NK-92 (cell line): ENCODE measurements around the gene IRF8.
"Not testable (repeated sequence)": the region's sequence is repeated elsewhere in the genome, so short reads cannot be mapped to it uniquely, and the experiment has no call there.

ENCODE experiments used
- DNase-seq: peaks from one replicate; lab custom pipeline; 2025; ENCODE audit not compliant: unreplicated experiment; lab: John Stamatoyannopoulos, UW

The IRF8 gene

DNA sequence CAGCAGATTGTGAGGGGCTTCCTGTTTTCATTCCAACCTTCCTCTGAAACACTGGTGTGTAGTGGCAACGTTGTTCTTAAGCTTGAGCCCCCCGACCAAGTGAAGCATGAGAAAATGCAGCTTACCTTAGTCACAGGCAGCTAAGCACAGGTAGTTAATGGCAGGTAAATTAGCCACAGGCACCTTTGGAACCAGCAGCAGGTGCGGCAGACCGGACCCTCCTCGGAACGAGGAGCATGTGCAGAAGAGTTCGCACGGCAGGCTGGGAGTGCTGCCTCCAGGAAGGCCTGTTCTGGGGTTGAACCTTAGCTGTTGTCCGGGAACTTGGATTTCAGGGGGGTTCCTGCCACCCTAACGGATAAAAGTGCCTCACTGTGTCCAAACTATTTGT, 7.2 kb upstream of the IRF8 start:
- no peak for DNase-seq

DNA sequence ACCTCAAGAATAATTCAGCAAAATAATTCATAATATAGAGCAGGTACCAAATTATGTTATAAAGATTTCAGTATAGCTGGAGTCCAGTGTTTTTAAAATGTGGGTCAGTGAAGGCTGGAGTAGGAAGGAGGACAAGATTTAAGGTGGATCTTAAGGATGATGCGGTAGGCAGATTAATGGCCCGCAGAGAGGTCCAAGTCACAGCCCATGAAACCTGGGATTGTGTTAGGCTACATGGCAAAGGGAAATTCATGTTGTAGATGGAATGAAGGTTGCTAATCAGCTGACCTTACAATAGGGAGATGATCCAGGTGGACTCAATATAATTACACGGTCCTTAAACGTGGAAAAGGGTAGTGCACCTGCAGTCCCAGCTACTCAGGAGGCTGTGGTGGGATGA, 6.2 kb upstream of the IRF8 start:
- DNase-seq: no peak

GRCh38 chr16:85894266-85894665, 4.7 kb upstream of the IRF8 start:
- DNase-seq: no peak

DNA sequence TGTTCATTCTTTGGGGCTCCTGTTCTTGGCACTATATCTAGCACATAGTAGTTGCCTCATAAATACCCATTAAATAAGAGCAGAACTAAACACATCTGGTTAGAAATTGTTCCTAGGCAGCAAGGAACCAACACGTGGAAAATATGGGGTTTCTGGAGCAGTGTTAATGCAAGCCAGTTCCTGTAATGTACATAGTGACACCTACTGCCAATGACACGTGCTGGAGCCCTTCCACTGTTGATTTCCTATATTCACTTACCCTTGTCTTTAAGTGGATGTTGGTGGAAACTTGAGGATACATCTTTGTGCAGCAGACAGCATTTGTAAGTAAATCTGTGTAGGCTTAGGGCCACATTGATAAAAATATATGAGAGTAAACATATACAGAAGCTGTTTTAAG, 1.6 kb upstream of the IRF8 start:
- DNase-seq: no peak

GRCh38 chr16:85899444-85899843, 482 bp downstream of the IRF8 start:
- DNase-seq: no peak

- no peak for DNase-seq
Measured at GRCh38 chr16:85900027-85900792, 1.2 kb downstream of the IRF8 start.

- no peak for DNase-seq
Measured at GRCh38 chr16:85901110-85901509, 2.1 kb downstream of the IRF8 start.

DNA sequence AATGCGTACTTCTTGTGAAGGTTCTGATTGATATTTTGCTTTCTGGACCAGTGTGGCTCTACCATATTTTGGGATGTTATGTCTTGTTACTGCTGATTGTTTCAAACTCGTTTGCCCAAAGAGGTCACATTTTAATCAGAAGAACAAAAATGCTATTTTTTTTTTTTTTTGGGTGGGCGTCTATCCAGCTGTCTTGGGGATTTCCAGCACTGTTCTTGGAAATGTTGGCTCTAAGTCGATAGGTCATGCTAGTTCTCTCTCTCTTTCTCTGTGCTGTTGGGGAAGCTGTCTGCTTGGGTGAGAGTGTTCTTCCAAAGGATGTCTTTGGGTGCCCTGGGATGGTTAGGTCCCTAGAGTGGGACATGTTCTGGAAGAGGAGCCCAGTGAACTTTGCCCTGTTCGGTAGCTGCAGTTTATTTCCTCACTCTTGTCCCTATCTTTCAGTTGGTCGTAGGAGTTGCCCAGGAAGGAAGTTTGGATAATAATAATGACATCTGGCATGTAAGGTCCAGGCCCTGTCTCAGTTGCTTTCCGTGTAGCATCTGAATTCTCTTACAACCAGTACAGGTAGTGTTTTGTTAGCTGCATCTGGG, 2.9 kb downstream of the IRF8 start:
- no peak for DNase-seq

DNA sequence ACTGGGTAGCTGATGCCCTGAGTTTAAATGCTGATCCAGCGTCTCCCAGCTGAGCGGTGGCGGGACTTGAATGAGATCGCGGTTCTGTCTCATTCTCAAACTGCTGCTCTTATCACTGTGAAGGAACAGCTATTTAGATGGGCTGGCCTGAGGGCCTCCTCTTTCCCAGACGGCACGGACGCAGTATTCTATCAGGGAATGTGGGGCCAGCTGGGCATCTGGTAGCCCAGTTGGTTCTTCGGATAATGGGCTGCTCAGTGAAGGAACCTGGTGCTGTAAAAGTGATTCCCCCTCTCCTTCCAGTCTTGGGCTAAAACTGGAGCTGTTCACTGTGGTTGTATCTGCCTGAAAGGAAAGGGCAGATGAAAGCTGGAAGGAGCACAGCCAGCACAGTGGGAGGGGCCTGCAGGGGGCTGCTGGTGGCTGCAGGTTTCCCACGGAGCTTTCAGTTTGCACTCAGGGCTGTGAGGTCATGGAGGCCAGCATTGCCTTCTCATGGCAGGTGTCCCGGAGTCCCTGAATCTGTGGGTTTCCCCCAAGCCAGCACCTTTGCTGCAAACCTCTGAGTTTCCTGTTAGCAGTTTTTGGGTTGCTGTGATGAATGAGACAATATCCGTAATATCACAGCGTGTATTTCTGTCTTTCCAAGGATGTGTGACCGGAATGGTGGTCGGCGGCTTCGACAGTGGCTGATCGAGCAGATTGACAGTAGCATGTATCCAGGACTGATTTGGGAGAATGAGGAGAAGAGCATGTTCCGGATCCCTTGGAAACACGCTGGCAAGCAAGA, 3.6 kb downstream of the IRF8 start:
- DNase-seq: no peak

DNA sequence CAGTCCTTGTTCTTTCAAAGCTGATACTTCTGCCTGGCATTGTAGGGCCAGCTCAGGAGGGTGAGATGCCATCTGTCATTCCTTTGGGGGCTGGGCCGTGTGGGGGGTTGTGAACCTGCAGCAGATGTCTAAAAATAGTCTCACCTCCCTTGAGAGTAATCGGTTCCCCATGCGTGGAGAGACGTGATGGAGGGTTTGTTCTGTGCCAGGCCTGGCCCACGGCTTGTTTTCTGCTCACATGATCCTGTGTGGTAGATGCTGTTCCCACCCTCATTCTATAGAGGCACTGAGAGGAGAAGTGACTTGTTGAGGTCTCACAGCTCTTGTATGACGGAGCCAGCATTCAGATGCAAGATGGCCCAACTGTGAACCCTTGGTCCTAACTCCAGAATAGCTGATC, 4.6 kb downstream of the IRF8 start:
- DNase-seq: no peak

DNA sequence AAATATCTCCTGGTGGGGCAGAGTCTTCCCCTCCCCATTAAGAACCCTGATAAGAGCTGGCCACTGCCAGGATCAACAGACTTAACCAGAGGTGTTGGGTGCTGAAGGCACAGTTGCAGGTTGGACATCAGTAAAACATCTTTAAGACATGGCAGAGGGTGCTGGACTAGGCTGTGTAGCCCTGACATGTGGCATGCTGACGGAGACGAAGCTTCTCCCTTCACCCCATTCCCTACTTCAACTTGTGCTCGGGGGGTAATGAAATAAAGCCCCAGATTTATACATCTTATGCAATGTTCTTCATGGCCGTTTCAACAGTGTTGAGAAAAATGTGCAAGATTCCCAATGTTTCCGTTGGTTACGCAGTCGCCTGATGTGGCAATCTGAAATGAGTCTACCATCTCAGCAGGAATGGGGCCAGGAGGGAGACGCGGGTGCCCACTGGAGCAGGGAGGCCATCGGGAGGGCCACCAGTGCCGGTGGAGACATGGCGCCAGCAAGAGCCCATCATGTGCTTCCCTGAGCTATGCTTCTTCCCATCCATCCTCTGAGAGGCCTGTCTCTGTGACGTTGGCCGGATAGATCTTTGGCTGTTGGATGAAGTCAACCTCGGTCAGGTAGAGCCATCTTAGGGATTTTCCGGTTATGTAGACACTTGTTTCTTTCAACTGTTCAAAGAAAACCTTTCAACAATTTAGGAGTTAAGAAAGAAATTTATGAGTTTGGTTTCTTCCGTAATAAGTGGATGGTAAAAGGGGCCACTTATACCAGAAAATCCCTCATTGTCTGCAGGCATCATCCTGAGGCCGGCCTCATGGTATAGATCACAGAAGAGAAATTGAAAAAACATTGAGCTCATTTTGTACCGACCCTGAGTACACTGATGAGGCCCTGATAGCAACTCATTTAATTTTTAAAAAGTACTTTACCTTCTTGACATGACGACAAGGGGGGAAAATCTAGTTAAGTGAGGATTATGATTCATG, 6.4 kb downstream of the IRF8 start:
- DNase-seq: no peak

DNA sequence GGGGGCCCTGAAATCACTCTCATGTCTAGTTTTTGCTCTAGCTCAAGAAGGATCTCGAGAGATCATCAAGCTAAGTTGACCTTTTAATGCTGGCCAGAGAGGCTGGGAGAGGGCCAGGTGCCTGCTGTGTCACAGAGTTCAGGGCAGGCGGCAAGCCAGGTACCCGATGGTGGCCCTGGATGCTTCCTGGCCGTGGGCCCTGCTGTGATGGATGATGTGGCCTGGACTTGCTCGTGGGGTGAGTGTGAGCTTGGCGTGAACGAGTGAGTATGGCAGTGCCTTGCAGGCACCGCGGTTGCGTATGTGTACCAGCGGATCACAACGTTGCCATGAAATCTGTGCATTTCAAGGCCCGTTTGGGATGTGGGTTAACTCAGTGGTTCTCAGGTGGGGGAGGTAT, 7.4 kb downstream of the IRF8 start:
- no peak for DNase-seq

DNA sequence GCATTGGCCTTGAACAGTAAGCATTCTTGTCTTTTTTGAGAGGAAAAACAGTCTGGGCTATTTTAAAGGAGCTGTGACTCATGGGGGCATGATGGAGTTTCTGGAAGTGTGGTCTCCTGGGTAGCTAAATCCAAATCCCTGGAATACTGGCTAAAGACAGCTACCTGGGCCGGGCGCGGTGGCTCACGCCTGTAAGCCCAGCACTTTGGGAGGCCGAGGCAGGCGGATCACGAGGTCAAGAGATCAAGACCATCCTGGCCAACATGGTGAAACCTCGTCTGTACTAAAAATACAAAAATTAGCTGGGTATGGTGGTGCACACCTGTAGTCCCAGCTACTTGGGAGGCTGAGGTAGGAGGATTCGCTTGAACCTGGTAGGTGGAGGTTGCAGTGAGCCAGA, 8.3 kb downstream of the IRF8 start:
- not testable (repeated sequence) for DNase-seq

GRCh38 chr16:85908444-85908843, 9.5 kb downstream of the IRF8 start:
- DNase-seq: no peak

DNA sequence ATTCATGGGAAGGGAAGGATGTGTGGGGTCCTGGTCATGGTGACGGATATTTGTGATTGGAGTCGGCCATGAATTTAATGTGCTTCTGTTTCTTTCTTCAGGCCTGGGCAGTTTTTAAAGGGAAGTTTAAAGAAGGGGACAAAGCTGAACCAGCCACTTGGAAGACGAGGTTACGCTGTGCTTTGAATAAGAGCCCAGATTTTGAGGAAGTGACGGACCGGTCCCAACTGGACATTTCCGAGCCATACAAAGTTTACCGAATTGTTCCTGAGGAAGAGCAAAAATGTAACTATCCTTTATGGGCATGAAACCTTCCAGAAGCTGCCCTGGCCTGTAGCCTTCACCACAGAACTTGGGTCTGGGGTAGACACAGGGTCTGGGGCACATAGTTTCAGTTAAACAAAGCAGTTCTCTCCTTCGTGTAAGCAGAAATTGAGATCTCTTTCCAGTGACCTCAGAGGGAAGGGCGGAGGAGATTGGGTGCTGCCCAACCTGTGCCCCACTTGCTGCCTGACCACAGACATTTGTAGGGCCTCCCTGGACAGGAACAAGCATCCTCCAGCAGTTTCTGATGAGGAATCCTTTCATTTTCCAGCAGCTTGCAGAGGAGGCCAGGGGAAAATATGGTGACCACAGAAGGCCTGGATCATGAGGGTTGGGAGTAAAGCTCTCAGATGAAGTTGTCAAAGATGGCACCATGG, 10.1 kb downstream of the IRF8 start:
- no peak for DNase-seq

DNA sequence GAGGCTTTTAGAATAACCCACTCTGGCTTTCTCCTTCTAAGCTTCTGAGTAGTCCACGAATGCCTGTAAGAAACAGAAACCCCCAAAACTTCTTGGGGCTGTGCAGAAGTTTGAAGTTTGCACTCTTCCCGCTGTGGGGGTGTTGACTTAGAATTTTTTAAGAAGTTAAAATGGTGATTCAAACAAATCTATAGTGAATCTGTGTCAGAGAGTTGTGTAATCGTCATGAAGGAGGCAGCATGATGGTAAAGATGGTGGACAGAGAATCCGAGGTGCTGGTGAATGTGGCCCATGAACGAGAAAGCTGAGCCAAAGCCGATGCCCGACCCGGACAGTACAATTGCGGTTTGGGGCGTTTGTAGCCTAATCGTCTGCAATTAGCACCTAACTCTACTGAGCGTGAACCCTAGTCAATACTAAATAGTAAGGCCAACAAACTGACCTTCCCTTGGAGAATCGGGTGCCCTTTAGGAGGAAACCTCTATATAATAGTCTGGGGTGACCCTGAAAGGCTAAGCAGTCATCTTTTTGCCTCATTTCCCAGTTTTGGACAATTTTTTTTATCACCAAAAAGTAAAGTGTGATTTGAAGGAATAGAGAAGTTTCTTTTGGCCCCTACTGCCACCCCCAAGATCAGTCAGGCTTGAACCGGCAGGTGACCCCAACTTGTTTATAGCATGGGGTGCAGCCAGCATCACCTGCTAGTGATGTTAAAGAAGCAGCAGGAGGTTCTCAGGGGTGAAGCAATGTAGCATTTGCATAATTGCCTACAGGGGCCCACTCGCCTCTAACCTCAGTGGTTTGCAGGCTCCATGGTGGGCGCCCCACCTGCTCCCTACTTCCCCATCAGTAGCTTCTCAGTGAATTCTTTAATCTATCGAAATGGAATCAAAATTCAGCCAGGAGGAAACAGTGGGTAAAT, 11.2 kb downstream of the IRF8 start:
- no peak for DNase-seq

DNA sequence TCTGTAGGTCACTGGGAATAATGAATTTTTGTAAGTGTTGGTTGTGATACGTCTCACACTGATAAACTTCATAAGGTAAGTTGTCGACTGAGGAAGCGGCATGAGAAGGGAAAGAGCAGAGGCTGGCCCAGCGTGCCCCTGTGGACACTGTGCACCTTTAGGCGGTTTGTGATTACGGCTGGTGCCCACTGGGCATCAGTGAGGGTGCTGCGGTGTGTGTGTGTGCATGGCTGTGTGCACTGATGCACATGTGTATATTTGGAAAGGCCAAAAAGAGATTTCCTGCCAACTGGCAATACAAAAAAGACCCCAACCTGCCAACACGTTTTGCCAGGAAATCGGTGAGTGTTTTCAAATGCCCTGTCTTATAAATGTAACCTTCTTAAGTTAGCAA, 11.9 kb downstream of the IRF8 start:
- DNase-seq: no peak

GRCh38 chr16:85911251-85911930, 12.4 kb downstream of the IRF8 start:
- no peak for DNase-seq
